HEK293 (cell line): ENCODE results near the gene RSU1.

Source experiments
- CTCF ChIA-PET: fragments of 350-600 bp; formaldehyde crosslinking; extraction: SDS; loops from one replicate; lab custom pipeline; 2021; ENCODE audit warnings: antibody characterized with exemption; lab: Yijun Ruan, JAX
- POLR2A ChIA-PET: fragments of 300-600 bp; formaldehyde crosslinking; extraction: SDS; loops from one replicate; lab custom pipeline; 2020; ENCODE audit warnings: antibody characterized with exemption, inconsistent platforms; lab: Yijun Ruan, JAX
- H3K27ac ChIP-seq: fragments of 200-500 bp; sonication (Bioruptor generic); 2 replicates; pipeline ENCODE4 v1.5.1; 2014; ENCODE audit warnings: low read depth, low read length, control low read depth, inconsistent platforms; ENCODE audit errors: extremely low read depth
- H3K36me3 ChIP-seq, 2 experiments: fragments of 200-500 bp in 1 of 2; sonication (Bioruptor generic) in 1 of 2; 1 replicate in 1 of 2; 2 replicates in 1 of 2; pipeline ENCODE4 v1.5.1; 2014 to 2017; ENCODE audit warnings: inconsistent platforms in 2 of 2, low read length in 2 of 2; ENCODE audit not compliant: control insufficient read depth in 2 of 2, insufficient read depth in 1 of 2
- H3K4me1 ChIP-seq: fragments of 200-500 bp; sonication (Bioruptor generic); 2 replicates; pipeline ENCODE4 v1.5.1; 2014; ENCODE audit warnings: mild to moderate bottlenecking, low read length, inconsistent platforms; ENCODE audit not compliant: control insufficient read depth, insufficient read depth
- H3K4me3 ChIP-seq: 2 replicates; pipeline ENCODE4 v1.5.1; 2011; ENCODE audit warnings: low read depth, mild to moderate bottlenecking, control low read depth, low read length, moderate library complexity
- H3K9me3 ChIP-seq: fragments of 200-500 bp; sonication (Bioruptor generic); 2 replicates; pipeline ENCODE4 v1.5.1; 2014; ENCODE audit warnings: low read depth, low read length, inconsistent platforms; ENCODE audit not compliant: control insufficient read depth, insufficient read depth
- FEZF1 ChIP-seq: fragments of 450-650 bp; formaldehyde crosslinking; IDR thresholded peaks from 2 replicates; pipeline ENCODE4 v1.5.1; 2016; ENCODE audit warnings: missing biosample characterization, missing genetic modification characterization
- HOXA7 ChIP-seq: sonication (generic); formaldehyde crosslinking; IDR thresholded peaks from 2 replicates; pipeline ENCODE4 v1.8.1; 2022; ENCODE audit warnings: missing genetic modification reagents, borderline replicate concordance
- HOXC10 ChIP-seq: sonication (generic); formaldehyde crosslinking; IDR thresholded peaks from 2 replicates; pipeline ENCODE4 v1.8.1; 2023; ENCODE audit warnings: mild to moderate bottlenecking, missing genetic modification reagents
- MZF1 ChIP-seq: fragments of 450-650 bp; formaldehyde crosslinking; IDR thresholded peaks from 2 replicates; pipeline ENCODE4 v1.5.1; 2017; ENCODE audit warnings: missing biosample characterization, missing genetic modification characterization, borderline replicate concordance
- SCRT1 ChIP-seq: fragments of 450-650 bp; formaldehyde crosslinking; IDR thresholded peaks from 2 replicates; pipeline ENCODE4 v1.5.1; 2016; ENCODE audit warnings: missing biosample characterization, missing genetic modification characterization, borderline replicate concordance
- SCRT2 ChIP-seq: fragments of 450-650 bp; formaldehyde crosslinking; IDR thresholded peaks from 2 replicates; pipeline ENCODE4 v1.5.1; 2016; ENCODE audit warnings: missing biosample characterization, missing genetic modification characterization
- ZBTB17 ChIP-seq: fragments of 450-650 bp; formaldehyde crosslinking; IDR thresholded peaks from 2 replicates; pipeline ENCODE4 v1.5.1; 2016; ENCODE audit warnings: missing biosample characterization, missing genetic modification characterization
- ZFP69B ChIP-seq: fragments of 450-650 bp; formaldehyde crosslinking; IDR thresholded peaks from 2 replicates; pipeline ENCODE4 v1.5.1; 2016; ENCODE audit warnings: missing biosample characterization, missing genetic modification characterization
- ZNF24 ChIP-seq: fragments of 450-650 bp; formaldehyde crosslinking; IDR thresholded peaks from 2 replicates; pipeline ENCODE4 v1.5.1; 2016; ENCODE audit warnings: missing biosample characterization, missing genetic modification characterization
- ZNF629 ChIP-seq: fragments of 450-650 bp; formaldehyde crosslinking; IDR thresholded peaks from 2 replicates; pipeline ENCODE4 v1.5.1; 2017; ENCODE audit warnings: missing biosample characterization, missing genetic modification characterization
- ZNF654 ChIP-seq: fragments of 450-650 bp; formaldehyde crosslinking; IDR thresholded peaks from 2 replicates; pipeline ENCODE4 v1.5.1; 2016; ENCODE audit warnings: low read depth, missing biosample characterization, missing genetic modification characterization
- ZNF660 ChIP-seq: fragments of 450-650 bp; IDR thresholded peaks from 2 replicates; pipeline ENCODE4 v1.5.1; 2018; ENCODE audit warnings: missing biosample characterization, mild to moderate bottlenecking, missing genetic modification characterization
- ZNF785 ChIP-seq: fragments of 450-650 bp; formaldehyde crosslinking; IDR thresholded peaks from 2 replicates; pipeline ENCODE4 v1.5.1; 2016; ENCODE audit warnings: missing biosample characterization, missing genetic modification characterization
- ZXDB ChIP-seq: fragments of 450-650 bp; formaldehyde crosslinking; IDR thresholded peaks from 2 replicates; pipeline ENCODE4 v1.5.1; 2016; ENCODE audit warnings: missing biosample characterization, missing genetic modification characterization
- TF ChIP-seq, protein P1 (sequence below): fragments of 450-650 bp; formaldehyde crosslinking; IDR thresholded peaks from 2 replicates; pipeline ENCODE4 v1.5.1; 2017; ENCODE audit warnings: missing biosample characterization, missing genetic modification characterization
- TF ChIP-seq, protein P2 (sequence below): fragments of 450-650 bp; formaldehyde crosslinking; IDR thresholded peaks from 2 replicates; pipeline ENCODE4 v1.5.1; 2016; ENCODE audit warnings: missing biosample characterization, missing genetic modification characterization
- TF ChIP-seq, protein P3 (sequence below): fragments of 450-650 bp; formaldehyde crosslinking; IDR thresholded peaks from 2 replicates; pipeline ENCODE4 v1.5.1; 2016; ENCODE audit warnings: missing biosample characterization, missing genetic modification characterization, borderline replicate concordance
- TF ChIP-seq, protein P4 (sequence below): fragments of 450-650 bp; formaldehyde crosslinking; IDR thresholded peaks from 2 replicates; pipeline ENCODE4 v1.5.1; 2016; ENCODE audit warnings: missing biosample characterization, missing genetic modification characterization
- TF ChIP-seq, protein P5 (sequence below): fragments of 450-650 bp; formaldehyde crosslinking; conservative IDR thresholded peaks from 2 replicates; pipeline ENCODE4 v1.5.1; 2016; ENCODE audit warnings: low read depth, missing biosample characterization, missing genetic modification characterization
- TF ChIP-seq, protein P6 (sequence below): fragments of 450-650 bp; formaldehyde crosslinking; IDR thresholded peaks from 2 replicates; pipeline ENCODE4 v1.5.1; 2016; ENCODE audit warnings: missing biosample characterization, missing genetic modification characterization
- TF ChIP-seq, protein P7 (sequence below): fragments of 450-650 bp; IDR thresholded peaks from 2 replicates; pipeline ENCODE4 v1.5.1; 2018; ENCODE audit warnings: missing biosample characterization, missing genetic modification characterization

The RSU1 gene

DNA sequence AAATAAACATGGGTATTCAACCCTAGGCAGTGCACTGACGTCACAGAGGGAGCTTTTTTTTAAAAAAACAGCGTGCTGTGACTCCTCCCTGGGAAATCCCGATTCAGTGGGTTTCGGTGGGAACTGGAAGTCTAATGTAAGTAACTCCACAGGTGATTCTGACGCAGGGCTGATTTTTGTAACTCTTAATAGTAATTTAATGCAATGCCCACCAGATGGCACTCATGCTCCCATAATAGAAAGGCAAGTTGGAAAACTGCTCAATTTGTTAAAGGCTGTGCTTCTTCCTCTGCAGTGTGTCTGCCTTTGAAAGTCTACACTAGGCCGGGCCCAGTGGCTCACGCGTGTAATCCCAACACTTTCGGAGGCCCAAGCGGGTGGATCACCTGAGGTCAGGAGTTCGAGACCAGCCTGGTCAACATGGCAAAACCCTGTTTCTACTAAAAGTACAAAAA lies 10.9 kb upstream of the RSU1 start:
- no peaks in the 10 kb centered on the region for H3K4me1 ChIP-seq
- CTCF ChIA-PET = interaction anchor here (0.6 to 2.1 kb wide), 32 partner anchors 8 to 1696 kb away, joined by 3 to 10 read pairs (median 3); partner anchors contain the start of gene RSU1
- POLR2A ChIA-PET = no interaction called here
- H3K27ac ChIP-seq = no peak overlapping the region
- no peaks in the 10 kb centered on the region for H3K36me3 ChIP-seq
- no peak overlapping the region for H3K4me3 ChIP-seq
- TF ChIP-seq, protein P1, sequence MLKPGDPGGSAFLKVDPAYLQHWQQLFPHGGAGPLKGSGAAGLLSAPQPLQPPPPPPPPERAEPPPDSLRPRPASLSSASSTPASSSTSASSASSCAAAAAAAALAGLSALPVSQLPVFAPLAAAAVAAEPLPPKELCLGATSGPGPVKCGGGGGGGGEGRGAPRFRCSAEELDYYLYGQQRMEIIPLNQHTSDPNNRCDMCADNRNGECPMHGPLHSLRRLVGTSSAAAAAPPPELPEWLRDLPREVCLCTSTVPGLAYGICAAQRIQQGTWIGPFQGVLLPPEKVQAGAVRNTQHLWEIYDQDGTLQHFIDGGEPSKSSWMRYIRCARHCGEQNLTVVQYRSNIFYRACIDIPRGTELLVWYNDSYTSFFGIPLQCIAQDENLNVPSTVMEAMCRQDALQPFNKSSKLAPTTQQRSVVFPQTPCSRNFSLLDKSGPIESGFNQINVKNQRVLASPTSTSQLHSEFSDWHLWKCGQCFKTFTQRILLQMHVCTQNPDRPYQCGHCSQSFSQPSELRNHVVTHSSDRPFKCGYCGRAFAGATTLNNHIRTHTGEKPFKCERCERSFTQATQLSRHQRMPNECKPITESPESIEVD (tag by site-specific recombination) = no peak
- TF ChIP-seq, protein P2, sequence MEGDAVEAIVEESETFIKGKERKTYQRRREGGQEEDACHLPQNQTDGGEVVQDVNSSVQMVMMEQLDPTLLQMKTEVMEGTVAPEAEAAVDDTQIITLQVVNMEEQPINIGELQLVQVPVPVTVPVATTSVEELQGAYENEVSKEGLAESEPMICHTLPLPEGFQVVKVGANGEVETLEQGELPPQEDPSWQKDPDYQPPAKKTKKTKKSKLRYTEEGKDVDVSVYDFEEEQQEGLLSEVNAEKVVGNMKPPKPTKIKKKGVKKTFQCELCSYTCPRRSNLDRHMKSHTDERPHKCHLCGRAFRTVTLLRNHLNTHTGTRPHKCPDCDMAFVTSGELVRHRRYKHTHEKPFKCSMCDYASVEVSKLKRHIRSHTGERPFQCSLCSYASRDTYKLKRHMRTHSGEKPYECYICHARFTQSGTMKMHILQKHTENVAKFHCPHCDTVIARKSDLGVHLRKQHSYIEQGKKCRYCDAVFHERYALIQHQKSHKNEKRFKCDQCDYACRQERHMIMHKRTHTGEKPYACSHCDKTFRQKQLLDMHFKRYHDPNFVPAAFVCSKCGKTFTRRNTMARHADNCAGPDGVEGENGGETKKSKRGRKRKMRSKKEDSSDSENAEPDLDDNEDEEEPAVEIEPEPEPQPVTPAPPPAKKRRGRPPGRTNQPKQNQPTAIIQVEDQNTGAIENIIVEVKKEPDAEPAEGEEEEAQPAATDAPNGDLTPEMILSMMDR (tag by site-specific recombination) = 0 out of 2 replicates have a peak, but pooled peaks have one; percentile 7
- TF ChIP-seq, protein P3, sequence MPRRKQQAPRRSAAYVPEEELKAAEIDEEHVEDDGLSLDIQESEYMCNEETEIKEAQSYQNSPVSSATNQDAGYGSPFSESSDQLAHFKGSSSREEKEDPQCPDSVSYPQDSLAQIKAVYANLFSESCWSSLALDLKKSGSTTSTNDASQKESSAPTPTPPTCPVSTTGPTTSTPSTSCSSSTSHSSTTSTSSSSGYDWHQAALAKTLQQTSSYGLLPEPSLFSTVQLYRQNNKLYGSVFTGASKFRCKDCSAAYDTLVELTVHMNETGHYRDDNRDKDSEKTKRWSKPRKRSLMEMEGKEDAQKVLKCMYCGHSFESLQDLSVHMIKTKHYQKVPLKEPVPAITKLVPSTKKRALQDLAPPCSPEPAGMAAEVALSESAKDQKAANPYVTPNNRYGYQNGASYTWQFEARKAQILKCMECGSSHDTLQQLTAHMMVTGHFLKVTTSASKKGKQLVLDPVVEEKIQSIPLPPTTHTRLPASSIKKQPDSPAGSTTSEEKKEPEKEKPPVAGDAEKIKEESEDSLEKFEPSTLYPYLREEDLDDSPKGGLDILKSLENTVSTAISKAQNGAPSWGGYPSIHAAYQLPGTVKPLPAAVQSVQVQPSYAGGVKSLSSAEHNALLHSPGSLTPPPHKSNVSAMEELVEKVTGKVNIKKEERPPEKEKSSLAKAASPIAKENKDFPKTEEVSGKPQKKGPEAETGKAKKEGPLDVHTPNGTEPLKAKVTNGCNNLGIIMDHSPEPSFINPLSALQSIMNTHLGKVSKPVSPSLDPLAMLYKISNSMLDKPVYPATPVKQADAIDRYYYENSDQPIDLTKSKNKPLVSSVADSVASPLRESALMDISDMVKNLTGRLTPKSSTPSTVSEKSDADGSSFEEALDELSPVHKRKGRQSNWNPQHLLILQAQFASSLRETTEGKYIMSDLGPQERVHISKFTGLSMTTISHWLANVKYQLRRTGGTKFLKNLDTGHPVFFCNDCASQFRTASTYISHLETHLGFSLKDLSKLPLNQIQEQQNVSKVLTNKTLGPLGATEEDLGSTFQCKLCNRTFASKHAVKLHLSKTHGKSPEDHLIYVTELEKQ = no peak
- no peak for TF ChIP-seq ZNF785 (tag by site-specific recombination)
- no peak for TF ChIP-seq ZNF629 (tag by site-specific recombination)
- no peak for TF ChIP-seq ZNF24 (tag by site-specific recombination)
- no peak for TF ChIP-seq HOXC10 (CRISPR knock-in tag)
- 0 out of 2 replicates have a peak, but pooled peaks have one; percentile 19 for TF ChIP-seq SCRT1 (tag by site-specific recombination)
- peak; percentile 60 for TF ChIP-seq ZNF654
- peak; percentile 87 for TF ChIP-seq SCRT2 (tag by site-specific recombination)
- TF ChIP-seq ZNF660 (tag by site-specific recombination) = 0 out of 2 replicates have a peak, but pooled peaks have one; percentile 10
- TF ChIP-seq ZFP69B (tag by site-specific recombination) = peak; percentile 58
- TF ChIP-seq, protein P4, sequence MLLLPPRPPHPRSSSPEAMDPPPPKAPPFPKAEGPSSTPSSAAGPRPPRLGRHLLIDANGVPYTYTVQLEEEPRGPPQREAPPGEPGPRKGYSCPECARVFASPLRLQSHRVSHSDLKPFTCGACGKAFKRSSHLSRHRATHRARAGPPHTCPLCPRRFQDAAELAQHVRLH (tag by site-specific recombination) = peak; percentile 80; the same call in 1 of the 2 replicates
- no peak for TF ChIP-seq MZF1 (tag by site-specific recombination)
- no peak for TF ChIP-seq ZXDB
- no peak for TF ChIP-seq ZBTB17
- TF ChIP-seq, protein P5, sequence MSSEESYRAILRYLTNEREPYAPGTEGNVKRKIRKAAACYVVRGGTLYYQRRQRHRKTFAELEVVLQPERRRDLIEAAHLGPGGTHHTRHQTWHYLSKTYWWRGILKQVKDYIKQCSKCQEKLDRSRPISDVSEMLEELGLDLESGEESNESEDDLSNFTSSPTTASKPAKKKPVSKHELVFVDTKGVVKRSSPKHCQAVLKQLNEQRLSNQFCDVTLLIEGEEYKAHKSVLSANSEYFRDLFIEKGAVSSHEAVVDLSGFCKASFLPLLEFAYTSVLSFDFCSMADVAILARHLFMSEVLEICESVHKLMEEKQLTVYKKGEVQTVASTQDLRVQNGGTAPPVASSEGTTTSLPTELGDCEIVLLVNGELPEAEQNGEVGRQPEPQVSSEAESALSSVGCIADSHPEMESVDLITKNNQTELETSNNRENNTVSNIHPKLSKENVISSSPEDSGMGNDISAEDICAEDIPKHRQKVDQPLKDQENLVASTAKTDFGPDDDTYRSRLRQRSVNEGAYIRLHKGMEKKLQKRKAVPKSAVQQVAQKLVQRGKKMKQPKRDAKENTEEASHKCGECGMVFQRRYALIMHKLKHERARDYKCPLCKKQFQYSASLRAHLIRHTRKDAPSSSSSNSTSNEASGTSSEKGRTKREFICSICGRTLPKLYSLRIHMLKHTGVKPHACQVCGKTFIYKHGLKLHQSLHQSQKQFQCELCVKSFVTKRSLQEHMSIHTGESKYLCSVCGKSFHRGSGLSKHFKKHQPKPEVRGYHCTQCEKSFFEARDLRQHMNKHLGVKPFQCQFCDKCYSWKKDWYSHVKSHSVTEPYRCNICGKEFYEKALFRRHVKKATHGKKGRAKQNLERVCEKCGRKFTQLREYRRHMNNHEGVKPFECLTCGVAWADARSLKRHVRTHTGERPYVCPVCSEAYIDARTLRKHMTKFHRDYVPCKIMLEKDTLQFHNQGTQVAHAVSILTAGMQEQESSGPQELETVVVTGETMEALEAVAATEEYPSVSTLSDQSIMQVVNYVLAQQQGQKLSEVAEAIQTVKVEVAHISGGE = no peak
- TF ChIP-seq, protein P6, sequence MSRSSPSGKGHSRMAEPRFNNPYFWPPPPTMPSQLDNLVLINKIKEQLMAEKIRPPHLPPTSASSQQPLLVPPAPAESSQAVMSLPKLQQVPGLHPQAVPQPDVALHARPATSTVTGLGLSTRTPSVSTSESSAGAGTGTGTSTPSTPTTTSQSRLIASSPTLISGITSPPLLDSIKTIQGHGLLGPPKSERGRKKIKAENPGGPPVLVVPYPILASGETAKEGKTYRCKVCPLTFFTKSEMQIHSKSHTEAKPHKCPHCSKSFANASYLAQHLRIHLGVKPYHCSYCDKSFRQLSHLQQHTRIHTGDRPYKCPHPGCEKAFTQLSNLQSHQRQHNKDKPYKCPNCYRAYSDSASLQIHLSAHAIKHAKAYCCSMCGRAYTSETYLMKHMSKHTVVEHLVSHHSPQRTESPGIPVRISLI (tag by site-specific recombination) = no peak
- TF ChIP-seq HOXA7 (CRISPR knock-in tag) = no peak
- TF ChIP-seq FEZF1 = 0 out of 2 replicates have a peak, but pooled peaks have one; percentile 28
- TF ChIP-seq, protein P7, sequence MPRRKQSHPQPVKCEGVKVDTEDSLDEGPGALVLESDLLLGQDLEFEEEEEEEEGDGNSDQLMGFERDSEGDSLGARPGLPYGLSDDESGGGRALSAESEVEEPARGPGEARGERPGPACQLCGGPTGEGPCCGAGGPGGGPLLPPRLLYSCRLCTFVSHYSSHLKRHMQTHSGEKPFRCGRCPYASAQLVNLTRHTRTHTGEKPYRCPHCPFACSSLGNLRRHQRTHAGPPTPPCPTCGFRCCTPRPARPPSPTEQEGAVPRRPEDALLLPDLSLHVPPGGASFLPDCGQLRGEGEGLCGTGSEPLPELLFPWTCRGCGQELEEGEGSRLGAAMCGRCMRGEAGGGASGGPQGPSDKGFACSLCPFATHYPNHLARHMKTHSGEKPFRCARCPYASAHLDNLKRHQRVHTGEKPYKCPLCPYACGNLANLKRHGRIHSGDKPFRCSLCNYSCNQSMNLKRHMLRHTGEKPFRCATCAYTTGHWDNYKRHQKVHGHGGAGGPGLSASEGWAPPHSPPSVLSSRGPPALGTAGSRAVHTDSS (tag by site-specific recombination) = 0 out of 2 replicates have a peak, but pooled peaks have one; percentile 27
- H3K9me3 ChIP-seq = no peaks in the 10 kb centered on the region
